ENCODE measurements around the gene RBM44.

GRCh38 chr2:237872178-237872887, 73.8 kb downstream of the RBM44 start:
- TF ChIP-seq CTCF (IDR thresholded peaks at IDR 0.05 in 4 of 5, conservative IDR thresholded peaks at IDR 0.05 in 1 of 5), result no peak
- TF ChIP-seq POLR2A (IDR thresholded peaks at IDR 0.05), result no peak

Data from gastrocnemius medialis (tissue), 4 donors.